ENCODE measurements around the gene SUB1.

GRCh38 chr5:32651638-32652037 is 66.3 kb downstream of the SUB1 start:
- TF ChIP-seq CTCF (optimal IDR thresholded peaks at IDR 0.05 in 1 of 3, IDR thresholded peaks at IDR 0.05 in 1 of 3, conservative IDR thresholded peaks at IDR 0.05 in 1 of 3; ENCODE audit: extremely low read depth in 1 of 3, insufficient read depth in 2 of 3, low read length in 3 of 3) (no peak), EZH2 (IDR thresholded peaks at IDR 0.05; ENCODE audit: low read length) (no peak)

Measured in keratinocyte (primary cell).